GM21528 (cell line): ENCODE data around the gene NISCH.

Experiments
- ATAC-seq: cut with Tn5 transposase; IDR thresholded peaks from one replicate; pipeline ENCODE4 v1.9.1; 2021; ENCODE audit warnings: mild to moderate bottlenecking, moderate library complexity; ENCODE audit not compliant: unreplicated experiment, low FRiP score

Gene NISCH

DNA sequence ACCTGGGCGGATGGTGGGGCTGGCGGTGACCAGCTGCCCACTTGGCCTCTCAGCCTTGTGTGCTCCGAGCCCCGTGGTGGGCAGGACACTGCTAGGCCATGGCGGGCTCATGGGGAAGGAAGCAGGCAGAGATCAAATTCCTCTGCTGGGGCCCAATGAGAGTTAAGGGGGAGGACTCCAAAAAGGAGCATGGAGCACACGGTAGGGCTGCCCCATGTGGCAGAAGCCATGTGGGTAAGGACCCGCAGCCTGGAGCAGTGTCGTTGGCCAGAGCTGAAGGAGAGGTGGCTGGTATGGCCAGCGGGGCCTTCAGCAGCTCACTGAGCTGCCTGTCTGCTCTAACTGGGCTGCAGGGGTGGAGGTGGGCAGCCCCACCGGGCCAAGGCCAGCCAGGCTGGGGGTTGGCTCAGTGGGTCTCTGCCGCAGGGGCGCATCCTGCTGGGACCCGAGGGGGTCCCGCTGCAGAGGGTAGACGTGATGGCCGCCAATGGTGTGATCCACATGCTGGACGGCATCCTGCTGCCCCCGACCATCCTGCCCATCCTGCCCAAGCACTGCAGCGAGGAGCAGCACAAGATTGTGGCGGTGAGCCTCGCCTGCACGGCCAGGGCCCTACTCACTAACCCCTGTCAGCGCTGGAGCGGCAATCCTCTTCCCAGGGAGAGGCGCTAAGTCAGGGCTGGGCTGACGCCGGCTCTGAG lies 51.0 kb downstream of the NISCH start:
- ATAC-seq = no peak

DNA sequence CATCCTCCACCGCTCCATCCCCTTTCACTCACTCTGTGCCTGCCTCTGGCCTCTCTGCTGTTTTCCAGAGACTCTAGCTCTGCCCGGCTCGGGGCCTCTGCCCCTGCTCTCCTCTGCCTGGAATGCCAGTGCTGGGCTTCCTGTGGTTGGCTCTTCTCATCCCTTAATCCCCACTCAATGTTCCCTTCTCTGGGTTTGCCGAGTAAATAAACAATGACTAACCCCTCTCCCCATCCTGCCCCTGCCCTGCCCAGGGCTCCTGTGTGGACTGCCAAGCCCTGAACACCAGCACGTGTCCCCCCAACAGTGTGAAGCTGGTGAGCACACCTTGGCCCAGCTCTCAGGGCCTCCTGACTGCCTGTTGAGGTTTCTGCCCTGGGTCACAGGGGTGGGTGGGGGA lies 52.0 kb downstream of the NISCH start:
- no peak for ATAC-seq

DNA sequence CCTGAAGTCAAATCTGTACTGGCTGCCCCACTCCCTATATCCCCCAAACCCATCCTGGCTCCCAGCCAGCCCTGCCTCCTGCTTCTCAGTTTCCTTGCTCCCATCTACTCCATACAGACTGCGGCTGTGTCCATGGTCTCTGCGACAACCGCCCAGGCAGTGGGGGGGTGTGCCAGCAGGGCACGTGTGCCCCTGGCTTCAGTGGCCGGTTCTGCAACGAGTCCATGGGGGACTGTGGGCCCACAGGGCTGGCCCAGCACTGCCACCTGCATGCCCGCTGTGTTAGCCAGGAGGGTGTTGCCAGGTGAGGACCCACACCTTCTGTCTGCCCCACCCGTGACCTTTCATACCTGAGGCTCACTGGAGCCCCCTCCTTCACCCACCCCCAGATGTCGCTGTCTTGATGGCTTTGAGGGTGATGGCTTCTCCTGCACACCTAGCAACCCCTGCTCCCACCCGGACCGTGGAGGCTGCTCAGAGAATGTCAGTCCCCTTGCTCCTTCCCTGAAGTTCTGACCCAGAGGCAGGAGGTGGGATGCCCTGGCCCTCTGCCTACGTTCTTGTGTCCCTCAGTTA lies 54.4 kb downstream of the NISCH start:
- ATAC-seq = no peak

DNA sequence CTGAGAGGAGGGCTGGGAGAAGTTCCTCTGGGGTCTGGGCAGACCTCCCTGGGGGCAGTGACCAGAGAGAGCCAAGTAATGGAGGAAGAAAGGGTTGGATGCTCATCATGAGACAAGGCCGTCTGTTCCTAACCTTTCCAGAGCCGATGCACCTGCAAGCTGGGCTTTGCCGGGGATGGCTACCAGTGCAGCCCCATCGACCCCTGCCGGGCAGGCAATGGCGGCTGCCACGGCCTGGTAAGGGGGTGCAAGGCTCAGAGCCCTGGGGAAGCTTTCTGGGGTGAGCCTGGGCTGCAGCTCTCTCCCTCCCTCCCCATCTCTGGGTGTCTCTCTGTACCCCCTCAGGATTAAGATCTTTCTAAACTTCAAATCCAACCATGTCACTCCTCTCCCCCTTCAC lies 56.1 kb downstream of the NISCH start:
- no peak for ATAC-seq

DNA sequence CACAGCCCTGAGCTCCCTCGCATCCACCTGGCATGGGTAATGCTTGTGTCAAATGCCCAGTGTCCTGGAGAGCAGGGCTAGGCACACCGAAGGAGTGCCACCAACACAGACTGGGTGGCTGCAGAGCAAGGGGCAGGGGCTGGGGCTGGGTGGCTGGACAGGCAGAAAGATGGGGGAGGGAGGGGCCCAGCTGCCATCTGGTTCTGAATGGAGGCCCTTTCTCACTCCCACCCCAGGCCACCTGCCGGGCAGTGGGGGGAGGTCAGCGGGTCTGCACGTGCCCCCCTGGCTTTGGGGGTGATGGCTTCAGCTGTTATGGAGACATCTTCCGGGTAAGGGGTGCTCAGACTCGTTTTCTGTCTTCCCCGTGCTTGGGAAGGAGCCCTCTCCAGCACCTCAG lies 56.7 kb downstream of the NISCH start:
- no peak for ATAC-seq

DNA sequence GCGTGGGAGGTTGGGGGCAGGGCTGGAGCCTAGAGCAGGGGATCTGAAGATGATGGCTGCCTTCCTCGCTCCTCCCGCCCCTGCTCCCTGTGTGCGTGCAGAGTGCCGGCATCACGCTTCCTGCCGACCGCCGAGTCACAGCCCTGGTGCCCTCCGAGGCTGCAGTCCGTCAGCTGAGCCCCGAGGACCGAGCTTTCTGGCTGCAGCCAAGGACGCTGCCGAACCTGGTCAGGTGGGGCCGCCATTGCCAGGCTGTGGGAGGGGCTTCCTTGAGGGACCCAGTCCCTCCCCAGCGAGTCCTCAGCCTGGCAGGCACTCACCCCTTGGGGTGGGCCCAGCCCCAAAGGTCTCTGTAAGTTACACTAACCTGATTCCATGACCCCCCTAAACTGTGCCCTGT lies 57.3 kb downstream of the NISCH start:
- ATAC-seq = no peak

DNA sequence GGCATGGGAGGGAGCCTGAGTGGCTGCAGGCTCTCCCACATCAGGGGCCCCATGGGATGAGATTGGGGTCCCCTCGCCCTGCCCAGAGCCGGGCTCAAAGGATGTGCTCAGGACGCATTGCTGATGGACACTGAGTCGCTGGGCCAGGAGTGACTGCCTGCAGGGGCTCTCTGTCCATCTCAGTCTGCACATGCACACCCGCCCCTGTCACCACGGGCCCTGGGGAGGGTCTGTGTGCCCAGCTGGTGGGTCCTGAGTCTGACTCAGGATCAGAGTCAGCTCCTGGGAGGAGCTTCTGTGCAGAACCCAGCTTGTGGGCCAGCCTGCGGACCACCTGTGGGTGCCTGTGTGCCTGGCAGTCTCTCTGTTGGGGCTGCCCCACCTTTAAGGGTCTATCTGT lies 57.9 kb downstream of the NISCH start:
- no peak for ATAC-seq

DNA sequence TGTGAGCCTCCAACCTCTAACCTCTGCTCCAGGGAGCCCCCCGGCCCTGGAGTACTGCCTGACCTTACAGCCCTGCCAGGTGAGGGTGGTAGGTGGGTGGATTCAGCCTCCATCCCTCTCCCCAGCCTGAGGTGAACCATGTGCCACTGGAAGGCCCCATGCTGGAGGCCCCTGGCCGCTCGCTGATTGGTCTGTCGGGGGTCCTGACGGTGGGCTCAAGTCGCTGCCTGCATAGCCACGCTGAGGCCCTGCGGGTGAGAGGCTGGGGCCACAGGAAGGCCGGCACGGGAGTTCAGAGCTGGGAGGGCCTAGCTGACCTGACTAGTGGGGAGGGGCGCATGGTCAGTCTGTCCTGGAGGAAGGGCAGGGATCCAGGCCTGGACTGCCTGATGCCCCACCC lies 59.2 kb downstream of the NISCH start:
- ATAC-seq = no peak

DNA sequence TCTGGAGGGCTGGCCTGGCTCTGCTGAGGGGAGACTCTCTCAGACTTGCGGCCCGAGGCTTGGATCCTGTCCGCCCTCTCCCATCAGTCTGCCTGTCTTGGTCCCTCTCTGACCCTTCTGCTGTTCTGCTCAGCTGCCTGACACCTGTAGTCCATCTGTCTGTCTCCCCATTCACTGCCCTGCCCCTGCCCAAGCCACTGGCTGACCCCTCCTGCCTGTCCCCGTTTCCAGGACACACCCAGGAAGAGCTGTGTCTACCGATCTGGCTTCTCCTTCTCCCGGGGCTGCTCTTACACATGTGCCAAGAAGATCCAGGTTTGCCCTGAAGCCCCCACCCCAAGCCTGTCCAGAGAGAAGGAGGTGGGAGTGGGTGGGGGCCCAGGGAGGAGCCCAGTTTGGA lies 59.8 kb downstream of the NISCH start:
- no peak for ATAC-seq

DNA sequence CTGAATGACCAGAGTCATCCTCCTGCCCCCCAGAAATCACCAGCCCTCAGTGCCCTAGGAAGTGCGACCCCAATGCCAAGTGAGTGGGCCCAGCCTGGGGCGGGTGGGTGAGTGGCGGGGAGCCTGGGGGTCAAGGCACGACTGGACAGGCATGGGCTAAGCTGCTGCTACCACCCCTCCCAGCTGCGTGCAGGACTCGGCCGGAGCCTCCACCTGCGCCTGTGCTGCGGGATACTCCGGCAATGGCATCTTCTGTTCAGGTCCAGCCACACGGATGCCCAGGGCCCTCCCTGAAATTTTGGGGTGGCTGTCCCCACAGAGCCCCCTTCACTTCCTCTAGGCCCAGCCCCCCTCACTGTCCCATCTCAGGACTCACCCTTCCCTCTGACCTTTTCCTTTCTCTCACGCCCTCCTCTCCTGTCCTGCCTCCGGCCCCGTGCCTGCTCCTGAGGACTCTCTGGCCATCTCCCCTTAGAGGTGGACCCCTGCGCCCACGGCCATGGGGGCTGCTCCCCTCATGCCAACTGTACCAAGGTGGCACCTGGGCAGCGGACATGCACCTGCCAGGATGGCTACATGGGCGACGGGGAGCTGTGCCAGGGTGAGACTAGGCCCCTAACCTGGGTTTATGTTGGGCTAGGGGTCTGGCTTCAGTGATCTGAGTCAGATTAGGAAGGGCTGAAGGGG lies 61.2 kb downstream of the NISCH start:
- no peak for ATAC-seq

DNA sequence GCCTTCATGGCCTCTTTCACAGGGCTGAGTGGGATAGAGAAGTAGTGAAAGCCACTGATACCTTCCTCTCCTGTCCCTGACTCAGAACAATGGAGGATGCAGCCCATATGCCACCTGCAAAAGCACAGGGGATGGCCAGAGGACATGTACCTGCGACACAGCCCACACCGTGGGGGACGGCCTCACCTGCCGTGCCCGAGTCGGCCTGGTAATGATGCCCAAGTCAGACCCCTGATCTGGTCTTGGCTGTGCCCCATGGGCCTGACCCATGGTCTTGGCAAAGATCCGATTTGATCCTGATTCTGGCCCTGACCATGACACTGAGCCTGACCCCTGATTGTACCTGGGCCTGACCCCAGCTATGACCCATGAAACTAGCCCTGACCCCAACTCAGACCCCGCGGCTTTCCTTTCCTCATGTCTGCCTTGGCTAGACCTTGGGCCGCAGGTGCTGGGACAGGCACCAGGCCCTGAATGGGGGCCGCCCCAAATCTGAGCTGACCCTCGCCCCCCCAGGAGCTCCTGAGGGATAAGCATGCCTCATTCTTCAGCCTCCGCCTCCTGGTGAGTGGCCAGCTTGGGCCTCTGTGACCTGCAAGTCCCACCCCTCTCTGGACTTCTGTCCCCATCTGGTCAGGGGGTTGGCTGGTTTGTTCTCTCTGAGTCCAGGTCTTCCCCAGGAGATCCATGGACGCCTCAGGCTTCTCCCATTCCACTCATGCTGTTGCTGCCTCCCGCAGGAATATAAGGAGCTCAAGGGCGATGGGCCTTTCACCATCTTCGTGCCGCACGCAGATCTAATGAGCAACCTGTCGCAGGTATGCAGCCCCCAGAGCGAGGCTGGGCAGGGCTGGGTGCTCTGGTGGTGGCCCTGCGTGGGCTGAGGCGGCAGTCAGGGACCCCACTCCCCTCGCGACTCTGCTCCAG lies 62.7 kb downstream of the NISCH start:
- ATAC-seq = no peak

DNA sequence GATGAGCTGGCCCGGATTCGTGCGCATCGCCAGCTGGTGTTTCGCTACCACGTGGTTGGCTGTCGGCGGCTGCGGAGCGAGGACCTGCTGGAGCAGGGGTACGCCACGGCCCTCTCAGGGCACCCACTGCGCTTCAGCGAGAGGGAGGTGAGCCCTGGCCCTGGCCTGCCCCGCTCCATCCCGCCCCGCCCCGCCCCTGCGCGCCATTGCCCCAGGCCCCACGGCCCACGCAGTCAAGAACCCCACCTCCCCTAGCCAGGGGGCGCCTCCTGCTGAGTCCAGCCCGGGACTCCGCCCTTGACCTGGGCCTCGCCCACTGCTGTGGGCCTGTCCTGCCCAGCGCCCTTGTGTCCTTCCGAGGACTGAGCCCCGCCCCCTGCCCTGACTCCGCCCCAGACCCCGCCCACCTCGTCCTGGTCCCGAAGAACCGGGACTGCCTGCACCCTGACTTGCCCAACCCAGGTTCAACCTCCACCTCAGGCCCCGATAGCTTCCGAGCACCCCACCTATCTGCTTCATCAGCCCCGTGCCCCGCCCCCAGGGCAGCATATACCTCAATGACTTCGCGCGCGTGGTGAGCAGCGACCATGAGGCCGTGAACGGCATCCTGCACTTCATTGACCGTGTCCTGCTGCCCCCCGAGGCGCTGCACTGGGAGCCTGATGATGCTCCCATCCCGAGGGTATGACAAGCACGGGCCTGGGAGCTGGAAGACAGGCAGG lies 63.5 kb downstream of the NISCH start:
- no peak for ATAC-seq

DNA sequence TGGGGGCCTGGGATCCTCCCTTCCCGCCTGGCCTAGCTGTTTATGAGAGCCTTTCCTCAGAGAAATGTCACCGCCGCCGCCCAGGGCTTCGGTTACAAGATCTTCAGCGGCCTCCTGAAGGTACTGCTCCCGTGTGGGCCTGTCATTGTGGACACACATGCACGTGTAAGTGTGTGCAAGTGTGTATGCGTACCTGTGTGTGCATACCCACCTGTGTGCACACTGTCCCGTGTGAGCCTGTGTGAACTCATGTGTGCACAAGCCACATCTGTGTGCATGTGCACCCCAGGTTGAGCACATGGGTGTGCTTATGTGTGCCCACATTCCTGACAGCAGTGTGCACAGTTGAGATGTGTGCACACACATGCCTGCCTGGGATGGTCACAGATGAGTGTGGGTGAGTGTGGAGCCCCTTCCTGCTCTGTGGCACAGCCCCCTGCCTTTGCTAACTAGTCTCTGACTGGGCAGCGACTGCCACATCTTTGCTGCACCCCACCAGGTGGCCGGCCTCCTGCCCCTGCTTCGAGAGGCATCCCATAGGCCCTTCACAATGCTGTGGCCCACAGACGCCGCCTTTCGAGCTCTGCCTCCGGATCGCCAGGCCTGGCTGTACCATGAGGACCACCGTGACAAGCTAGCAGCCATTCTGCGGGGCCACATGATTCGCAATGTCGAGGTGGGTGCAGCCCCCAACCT lies 64.2 kb downstream of the NISCH start:
- no peak for ATAC-seq

DNA sequence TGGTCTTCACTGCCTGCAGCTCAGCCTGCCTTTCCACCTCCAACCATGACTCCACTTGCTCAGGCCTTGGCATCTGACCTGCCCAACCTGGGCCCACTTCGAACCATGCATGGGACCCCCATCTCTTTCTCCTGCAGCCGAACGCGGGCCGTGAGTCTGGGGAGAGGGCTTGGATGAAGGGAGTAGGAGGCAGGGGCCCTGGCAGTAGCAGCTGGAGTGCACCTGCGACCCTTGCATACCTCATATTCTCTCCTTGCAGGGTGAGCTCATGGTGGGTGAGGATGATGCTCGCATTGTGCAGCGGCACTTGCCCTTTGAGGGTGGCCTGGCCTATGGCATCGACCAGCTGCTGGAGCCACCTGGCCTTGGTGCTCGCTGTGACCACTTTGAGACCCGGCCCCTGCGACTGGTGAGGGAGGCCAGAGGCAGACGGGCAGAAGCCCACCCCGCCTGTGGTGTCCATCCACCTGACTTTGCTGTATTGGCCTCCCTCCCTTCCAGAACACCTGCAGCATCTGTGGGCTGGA lies 64.8 kb downstream of the NISCH start:
- no peak for ATAC-seq

DNA sequence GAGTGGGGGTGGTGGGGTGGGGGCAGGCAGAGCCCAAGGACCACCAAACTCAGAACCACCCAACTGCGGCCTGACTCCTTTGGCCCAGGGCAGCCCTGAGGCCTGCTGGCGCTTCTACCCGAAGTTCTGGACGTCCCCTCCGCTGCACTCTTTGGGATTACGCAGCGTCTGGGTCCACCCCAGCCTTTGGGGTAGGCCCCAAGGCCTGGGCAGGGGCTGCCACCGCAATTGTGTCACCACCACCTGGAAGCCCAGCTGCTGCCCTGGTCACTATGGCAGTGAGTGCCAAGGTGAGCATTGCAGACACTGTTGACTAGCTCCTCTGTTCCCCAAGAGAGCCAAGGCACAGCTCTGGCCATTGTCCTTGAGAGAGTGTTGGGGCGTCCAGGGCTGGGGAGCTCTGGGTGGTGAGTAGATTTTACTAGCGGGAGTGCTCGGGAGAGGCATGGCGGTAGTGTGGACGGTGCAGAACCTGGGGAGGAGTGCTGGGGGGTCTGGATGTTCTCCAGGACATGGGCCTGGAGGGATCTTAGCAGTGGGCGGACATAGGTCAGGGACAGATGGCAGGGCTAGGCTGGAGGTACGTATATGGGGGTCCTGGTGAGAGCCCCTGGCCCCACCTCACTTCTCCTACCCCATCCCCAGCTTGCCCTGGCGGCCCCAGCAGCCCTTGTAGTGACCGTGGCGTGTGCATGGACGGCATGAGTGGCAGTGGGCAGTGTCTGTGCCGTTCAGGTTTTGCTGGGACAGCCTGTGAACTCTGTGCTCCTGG lies 65.5 kb downstream of the NISCH start:
- no peak for ATAC-seq

DNA sequence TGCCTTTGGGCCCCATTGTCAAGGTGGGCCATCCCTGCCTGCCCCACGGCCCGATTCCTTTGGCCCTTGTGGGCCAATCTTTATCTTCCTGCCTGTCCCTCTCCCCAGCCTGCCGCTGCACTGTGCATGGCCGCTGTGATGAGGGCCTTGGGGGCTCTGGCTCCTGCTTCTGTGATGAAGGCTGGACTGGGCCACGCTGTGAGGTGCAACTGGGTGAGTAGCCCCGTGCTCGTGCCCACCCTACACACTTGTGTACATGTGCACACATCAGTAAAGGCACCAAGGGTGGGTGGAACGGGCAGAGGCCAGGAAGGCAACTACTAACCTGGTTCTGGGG lies 66.1 kb downstream of the NISCH start:
- ATAC-seq = no peak

DNA sequence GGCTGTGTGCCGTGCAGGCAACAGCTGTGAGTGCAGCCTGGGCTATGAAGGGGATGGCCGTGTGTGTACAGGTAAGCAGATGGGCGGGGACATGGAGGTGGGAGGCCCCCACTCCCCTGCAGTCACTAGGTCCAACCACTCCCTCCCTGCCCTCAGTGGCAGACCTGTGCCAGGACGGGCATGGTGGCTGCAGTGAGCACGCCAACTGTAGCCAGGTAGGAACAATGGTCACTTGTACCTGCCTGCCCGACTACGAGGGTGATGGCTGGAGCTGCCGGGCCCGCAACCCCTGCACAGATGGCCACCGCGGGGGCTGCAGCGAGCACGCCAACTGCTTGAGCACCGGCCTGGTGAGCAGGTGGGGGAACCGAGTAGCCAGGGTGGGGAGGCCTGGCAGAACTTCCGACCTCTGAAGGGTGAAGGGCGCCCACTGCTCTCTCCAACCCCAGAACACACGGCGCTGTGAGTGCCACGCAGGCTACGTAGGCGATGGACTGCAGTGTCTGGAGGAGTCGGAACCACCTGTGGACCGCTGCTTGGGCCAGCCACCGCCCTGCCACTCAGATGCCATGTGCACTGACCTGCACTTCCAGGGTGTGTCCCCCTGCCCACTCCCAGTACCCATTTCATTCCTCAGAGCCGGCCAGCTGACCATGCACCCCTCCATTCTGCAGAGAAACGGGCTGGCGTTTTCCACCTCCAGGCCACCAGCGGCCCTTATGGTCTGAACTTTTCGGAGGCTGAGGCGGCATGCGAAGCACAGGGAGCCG lies 66.7 kb downstream of the NISCH start:
- no peak for ATAC-seq

DNA sequence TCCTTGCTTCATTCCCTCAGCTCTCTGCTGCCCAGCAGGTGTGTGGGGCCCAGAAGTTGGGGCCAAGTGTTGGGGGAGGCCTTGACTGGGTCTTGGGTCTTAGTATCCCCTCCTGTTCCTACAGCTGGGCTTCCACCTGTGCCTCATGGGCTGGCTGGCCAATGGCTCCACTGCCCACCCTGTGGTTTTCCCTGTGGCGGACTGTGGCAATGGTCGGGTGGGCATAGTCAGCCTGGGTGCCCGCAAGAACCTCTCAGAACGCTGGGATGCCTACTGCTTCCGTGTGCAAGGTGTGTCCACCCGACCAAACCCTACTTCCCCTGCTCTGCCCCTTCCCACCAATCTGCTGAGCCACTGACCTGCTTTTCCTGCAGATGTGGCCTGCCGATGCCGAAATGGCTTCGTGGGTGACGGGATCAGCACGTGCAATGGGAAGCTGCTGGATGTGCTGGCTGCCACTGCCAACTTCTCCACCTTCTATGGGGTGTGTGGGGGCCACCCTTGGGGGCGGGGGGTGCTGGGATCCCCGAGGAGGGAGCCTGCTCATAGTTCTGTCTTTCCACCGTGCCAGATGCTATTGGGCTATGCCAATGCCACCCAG lies 67.3 kb downstream of the NISCH start:
- no peak for ATAC-seq
